NOMO-1 treated with DMSO at 0.1 percent for 48 hours (cell line): ENCODE results near the gene HBZ.
"Not testable (repeated sequence)": the region's sequence is repeated elsewhere in the genome, so short reads cannot be mapped to it uniquely, and the experiment has no call there.

Experiments used
- DNase-seq: peaks from one replicate; lab custom pipeline; 2025; ENCODE audit not compliant: unreplicated experiment; lab: John Stamatoyannopoulos, UW

Gene HBZ

DNA sequence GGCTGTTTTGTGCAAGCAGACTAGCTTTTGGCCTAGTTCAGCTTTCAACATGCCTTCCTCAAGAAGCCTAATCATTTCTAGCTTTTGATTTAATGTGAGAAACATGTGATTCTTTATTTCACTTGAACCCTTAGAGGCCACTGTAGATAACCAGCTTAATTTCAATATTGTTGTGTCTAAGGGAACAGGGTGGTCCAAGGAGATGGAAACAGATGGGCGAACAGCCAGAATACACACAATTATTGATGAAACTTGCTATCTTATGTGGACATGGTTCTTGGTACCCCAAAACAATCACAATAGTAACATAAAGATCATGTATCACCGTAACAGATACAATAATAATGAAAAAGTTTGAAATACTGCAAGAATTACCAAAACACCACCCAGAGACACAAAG is 18.7 kb upstream of the HBZ start:
- no peak for DNase-seq

DNA sequence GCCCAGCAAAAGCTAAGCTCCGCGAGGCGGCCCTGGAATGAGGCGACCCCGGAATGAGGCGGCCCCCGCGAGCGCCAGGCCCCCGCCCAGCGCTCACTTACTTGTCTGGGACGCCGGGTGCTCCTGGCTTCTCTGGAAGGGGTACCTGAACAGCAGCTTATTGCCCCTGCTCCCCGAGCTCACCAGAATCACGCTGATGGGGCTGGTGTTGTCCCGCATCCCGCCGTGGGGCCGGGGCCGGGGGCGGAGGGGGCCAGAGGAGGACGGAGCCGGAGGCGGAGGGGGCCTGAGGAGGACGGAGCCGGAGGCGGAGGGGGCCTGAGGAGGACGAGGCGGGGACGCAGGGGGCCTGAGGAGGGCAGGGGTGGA is 14.4 kb upstream of the HBZ start:
- DNase-seq, result no peak

DNA sequence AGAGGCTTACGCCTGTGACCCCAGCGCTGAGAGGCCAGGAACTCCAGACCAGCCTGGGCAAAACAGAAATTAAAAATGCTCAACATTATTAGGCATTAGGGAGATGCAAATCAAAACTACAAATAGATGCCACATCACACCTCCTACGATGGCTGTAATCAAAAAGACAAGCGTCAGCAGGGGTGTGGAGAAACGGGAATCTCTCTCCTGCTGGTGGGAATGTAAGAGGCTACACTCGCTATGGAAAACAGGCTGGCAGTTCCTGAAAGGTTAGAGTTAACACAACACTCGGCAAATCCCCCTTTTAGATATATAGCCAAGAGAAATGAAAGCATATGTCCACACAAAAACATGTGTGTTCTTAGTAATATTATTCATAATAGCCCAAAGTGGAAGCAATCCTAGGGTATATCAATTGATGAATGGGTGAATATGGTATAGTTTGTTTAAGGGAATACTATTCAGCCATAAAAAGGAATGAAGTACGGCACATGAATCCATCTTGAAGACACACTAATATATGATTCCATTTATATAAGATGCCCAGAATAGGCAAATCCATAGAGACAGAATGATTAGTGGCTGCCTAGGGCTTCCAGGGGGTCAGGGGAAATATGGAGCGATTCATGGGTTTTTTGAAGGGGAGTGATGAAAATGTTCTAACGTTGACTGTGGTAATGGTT is 12.1 kb upstream of the HBZ start:
- no peak for DNase-seq

DNA sequence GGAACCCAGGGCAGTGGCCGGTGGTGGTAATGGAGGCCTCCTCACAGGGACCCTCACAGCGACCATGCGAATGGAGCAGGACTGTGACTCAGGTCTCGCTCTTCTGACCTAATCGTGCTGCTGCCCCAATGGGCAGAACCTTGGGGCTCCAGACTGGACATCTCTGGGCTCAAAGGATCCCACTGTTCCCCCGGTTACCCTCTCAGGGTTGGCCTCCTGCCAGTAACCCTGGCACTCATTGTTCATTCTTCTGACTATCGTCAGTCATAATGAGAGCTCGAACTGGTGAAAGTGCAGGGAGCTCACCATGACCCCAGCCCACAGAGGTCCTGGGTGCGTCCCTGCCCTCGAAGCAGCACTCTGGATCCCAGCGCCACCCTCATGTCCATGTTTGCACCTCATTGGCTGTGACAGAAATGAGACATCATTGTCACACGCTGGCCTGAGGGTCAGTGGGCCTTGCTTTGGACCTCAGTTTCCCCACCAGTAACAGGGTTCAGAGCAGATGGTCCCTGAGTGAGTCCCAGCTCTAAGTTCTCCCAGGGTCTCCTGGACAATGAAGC is 10.0 kb upstream of the HBZ start:
- no peak for DNase-seq

DNA sequence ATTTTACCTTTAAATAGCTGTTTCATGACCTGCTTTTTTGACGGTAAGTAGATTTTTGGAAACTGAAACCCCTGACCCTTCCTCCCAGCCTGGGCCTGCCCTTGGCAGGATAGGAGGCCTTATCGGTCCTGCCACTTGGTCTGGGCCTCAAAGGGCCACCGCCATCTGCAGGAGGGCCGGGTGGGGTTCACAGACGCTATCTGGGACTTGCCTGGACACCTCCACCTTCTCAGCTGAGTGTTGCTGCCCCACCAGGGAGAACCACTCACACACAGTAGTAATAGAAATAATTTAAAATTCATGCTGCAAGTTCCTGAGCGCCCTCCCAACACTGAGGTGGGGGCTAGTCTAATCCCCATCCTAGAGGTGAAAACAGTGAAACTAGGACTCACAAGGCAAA is 9.4 kb upstream of the HBZ start:
- no peak for DNase-seq

DNA sequence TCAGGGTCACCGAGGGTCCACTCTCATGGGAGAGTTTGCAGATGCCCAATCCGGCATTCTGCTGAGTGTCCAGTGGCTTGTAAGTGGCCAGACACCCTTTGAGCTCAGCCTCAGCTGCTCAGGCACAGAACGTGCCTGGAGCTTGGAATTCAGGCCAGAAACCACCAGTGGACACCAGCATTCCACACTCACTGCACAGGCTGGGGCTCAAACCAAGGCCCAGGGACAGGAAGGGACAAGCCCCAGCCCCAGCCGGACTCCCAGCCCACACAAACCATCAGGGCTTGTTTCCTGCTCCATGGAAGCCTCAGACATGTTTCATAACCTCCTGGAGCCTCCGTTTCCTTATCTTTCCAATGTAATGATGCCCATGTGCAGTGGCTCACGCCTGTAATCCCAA is 9.0 kb upstream of the HBZ start:
- no peak for DNase-seq

DNA sequence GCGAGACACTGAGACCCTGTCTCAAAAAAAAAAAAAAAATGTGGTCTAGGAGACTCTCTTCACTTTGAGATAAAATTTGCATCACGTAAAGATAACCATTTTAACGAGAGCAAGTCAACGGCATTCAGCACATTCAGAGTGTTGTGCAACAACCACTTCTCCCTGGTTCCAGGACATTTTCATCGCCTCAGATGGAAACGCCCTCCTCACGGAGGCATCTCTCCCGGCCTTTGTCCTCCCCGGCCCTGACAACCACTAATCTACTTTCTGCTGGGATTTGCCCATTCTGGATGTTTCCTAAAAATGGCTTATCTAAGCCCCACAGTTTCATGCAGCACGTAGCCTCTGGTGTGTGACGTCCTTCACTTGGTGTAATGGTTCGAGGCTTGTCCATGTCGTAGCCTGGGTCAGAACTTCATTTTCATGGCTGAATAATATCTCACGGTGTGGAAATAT is 7.6 kb upstream of the HBZ start:
- no peak for DNase-seq

DNA sequence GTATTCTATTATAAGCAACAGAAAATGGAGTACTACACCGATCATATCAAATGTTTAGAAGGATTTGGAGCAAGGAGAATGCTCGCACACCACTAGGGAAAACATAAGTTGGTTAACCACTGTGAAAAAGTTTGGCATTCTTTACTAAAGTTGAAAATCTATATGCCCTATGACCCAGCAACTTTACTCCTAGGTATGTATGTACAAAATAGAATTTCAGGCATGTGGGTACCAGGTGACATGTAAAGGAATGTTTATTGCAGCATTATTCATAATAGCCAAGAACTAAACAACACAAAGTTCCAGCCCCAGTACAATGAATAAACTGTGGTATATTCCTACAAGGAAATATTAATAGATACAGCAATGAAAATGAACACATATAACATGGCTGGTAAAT is 5.8 kb upstream of the HBZ start:
- DNase-seq, result no peak

DNA sequence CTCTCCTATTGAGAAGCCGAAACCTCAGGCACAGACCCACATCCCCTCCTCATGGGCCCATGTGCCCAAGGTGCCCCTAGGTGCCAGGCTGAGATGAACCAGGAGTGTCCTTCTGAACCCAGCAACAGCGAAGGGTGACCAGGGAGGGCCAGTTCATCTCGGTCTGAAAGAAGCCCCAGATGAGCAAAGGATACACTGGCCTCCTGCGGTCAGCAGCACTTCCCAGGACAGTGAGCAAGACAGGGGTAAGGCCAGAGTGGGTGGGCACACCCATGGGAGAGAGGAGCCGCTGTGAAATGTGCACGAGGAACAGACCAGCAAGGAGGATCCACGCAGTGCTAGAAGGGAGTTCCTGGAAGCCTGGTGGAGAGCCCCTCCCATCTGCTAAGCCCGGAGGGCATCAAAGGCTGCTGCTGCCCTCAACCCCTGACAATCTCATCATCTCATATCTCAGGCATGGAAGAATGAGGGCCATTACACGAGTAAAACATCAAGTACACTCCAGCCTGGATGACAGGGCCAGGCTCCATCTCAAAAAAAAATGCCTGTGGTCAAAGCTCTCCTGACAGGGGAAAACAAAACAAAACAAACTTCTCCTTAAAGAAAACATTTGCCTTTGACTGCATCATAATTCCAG is 3.3 kb upstream of the HBZ start:
- DNase-seq, result no peak

DNA sequence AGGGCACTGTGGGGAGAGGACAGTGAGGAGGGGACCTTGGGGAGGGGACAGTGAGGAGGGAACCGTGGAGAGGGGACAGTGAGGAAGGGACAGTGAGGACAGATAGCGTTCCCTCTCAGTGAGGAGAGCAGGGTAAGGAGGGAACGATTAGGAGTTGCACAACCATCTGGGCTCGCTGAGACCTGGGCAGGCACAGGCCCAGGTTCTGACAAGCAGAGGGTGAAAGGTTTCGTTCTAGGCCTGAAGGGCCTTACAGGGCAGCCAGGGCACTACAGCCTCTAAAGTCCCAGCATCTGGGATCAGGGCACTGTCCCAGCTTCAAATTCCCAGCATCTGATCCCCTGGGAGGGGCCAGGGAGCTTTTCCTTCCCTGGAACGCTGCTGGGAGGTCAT is 681 bp downstream of the HBZ start:
- DNase-seq, result not testable (repeated sequence)

DNA sequence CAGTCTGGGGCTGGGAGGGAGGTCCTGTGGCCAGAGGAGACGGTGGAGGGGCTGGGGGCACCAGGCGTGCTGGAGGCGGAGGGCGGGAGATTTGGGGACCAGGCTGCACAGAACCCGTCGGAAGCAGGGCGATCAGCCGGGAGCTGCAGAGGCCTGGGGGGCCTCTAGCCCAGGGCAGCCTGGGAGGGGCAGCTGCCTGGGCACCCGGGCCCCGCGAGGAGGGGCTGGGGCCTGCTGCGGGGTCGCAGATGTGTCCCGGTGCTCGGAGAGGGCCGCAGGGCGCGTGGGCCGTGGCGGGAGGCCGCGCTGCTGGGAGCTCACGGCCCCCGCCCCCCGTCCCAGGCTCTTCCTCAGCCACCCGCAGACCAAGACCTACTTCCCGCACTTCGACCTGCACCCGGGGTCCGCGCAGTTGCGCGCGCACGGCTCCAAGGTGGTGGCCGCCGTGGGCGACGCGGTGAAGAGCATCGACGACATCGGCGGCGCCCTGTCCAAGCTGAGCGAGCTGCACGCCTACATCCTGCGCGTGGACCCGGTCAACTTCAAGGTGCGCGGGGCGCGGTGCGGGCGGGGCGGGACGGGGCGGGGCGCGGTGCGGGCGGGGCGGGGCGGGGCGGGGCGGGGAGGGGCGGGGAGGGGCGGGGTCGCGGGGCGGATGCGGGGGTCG is 1.2 kb downstream of the HBZ start:
- DNase-seq, result not testable (repeated sequence)

DNA sequence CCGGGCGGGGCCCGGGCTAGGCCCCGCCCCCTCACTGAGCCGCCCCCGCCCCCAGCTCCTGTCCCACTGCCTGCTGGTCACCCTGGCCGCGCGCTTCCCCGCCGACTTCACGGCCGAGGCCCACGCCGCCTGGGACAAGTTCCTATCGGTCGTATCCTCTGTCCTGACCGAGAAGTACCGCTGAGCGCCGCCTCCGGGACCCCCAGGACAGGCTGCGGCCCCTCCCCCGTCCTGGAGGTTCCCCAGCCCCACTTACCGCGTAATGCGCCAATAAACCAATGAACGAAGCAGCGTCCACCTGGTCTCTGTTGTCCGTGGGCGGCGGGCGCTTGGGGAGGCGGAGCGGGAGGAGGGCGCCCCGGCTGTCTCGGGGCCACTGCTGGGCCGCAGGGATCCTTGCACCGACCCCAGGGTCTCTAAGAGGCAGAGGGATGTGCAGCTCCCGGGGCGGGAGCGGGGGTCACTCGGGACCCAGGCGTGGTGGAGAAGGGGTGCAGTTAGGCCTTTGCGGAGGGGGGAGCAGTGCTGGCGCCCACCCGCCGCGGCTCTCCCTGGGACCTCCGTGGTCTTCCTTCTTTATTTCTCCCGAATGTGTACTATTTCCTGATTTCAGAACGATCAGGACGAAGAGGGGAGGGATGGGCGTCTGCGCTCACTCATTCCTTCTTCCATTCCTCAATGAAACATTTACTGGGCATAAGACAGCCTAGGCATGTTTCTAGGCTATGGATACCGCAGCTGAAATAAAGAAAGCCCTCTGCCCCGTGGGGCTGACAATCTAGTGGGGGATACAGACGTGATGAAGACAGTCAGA is 2.0 kb downstream of the HBZ start:
- no peak for DNase-seq

DNA sequence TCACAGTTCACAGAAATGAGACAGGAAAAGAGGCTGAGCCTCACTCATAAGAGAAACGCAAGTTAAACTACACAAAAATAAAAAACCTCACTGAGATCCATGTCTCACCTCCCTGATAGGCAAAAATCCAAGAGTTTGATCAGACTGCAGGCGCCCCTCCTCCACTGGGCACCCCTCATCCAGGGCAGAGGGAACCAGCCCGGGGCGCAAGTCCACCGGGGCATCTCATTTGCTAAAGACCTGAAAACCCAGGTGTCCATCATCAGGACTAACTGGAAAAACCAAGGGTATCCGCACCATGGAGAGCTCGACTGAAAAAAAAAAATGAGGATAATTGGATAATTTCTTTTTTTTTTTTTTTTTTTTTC is 2.6 kb downstream of the HBZ start:
- DNase-seq, result no peak

DNA sequence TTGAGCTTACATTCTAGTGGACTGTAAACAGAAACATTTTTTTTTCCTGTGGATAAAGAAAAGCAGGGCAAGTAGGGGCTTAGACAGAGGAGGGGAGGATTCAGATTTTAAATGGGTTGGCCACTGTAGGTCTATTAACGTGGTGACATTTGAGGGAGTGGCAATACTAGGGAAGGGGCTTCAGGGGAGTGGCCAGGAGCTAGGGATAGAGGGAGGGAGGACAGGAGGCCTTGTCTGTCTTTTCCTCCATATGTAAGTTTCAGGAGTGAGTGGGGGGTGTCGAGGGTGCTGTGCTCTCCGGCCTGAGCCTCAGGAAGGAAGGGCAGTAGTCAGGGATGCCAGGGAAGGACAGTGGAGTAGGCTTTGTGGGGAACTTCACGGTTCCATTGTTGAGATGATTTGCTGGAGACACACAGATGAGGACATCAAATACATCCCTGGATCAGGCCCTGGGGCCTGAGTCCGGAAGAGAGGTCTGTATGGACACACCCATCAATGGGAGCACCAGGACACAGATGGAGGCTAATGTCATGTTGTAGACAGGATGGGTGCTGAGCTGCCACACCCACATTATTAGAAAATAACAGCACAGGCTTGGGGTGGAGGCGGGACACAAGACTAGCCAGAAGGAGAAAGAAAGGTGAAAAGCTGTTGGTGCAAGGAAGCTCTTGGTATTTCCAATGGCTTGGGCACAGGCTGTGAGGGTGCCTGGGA is 6.8 kb downstream of the HBZ start:
- DNase-seq, result no peak

DNA sequence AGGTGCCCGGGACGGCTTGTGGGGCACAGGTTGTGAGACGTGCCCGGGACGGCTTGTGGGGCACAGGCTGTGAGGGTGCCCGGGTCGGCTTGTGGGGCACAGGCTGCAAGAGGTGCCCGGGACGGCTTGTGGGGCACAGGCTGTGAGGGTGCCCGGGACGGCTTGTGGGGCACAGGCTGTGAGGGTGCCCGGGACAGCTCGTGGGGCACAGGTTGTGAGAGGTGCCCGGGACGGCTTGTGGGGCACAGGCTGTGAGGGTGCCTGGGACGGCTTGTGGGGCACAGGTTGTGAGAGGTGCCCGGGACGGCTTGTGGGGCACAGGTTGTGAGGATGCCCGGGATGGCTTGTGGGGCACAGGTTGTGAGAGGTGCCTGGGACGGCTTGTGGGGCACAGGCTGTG is 7.8 kb downstream of the HBZ start:
- DNase-seq, result not testable (repeated sequence)

DNA sequence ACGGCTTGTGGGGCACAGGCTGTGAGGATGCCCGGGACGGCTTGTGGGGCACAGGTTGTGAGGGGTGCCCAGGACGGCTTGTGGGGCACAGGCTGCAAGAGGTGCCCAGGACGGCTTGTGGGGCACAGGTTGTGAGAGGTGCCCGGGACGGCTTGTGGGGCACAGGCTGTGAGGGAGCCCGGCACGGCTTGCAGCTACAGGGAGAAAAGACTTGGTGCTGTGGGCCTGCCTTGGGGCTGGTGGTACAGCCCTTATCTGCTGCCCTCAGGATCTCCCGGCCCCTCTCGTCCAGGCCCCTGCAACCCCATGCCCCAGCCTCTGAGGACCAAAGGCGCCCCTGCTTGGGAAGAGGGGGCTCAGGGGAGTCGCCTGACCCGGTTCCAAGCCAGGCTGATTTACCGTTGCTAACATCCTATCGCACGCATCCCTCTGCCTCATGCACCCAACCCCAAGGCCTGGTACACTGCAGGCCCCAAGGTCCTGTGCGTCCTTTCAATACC is 8.3 kb downstream of the HBZ start:
- no peak for DNase-seq

DNA sequence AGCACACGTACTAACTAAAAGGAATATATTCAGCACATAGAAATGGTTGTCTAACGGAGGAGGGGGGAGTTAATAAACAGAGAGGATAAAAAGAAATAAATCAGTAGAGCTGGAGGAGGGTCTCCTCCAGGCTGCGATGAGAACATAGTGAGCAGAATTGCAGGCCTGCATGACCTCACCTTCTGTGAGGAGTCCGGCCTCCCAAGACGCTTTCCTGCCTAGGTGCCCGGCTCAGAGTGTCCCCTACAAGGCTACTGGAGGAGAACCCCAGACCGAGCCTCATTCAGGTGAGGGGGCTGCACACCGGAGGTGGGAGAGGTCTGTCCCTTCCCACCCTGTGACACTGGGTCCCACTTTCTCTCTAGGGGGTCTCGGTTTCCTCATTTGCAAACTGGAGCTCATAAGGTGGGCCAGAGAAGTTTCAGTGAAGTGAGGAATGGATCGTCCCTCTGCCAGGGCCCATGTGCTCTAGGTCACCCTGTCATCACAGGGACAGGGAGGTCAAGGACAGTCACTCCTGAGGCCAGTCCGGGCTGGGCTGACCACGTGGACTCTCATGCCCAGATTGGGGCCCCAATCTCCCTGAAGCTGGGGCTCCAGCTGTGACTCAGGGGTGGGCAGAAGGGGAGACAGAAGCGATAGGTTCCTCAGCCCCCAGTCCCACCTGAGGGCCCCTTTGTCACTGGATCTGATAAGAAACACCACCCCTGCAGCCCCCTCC is 10.0 kb downstream of the HBZ start:
- DNase-seq, result no peak

DNA sequence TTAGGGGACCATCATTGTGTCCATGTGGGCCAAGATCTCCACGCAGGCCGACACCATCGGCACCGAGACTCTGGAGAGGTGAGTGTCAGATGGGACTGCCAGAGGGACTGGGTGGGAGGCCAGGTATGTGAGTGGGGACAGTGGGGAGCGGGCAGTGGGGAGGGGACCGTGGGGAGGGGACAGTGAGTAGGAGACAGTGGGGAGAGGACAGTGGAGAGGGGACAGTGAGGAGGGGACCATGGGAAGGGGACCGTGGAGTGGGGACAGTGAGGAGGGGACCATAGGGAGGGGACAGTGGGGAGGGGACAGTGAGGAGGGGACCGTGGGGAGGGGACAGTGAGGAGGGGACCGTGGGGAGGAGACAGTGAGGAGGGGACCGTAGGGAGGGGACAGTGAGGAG is 10.7 kb downstream of the HBZ start:
- not testable (repeated sequence) for DNase-seq

DNA sequence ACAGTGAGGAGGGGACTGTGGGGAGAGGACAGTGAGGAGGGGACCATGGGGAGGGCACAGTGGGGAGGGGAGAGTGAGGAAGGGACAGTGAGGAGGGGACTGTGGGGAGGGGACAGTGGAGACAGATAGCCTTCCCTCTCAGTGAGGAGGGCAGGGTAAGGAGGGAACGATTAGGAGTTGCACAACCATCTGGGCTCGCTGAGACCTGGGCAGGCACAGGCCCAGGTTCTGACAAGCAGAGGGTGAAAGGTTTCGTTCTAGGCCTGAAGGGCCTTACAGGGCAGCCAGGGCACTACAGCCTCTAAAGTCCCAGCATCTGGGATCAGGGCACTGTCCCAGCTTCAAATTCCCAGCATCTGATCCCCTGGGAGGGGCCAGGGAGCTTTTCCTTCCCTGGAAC is 11.3 kb downstream of the HBZ start:
- not testable (repeated sequence) for DNase-seq
